ENCODE data around the gene EFNA1. TPM values are rescaled to one million over a fixed set of nuclear protein-coding genes. Genes with fewer than 3 reads are reported as not detected.
A peak's percentile ranks its signal among the peaks of the same experiment; 100 is the strongest.

EFNA1 gene
- polyA plus RNA-seq, 1 donor from 2014 or later: 0.50 TPM

- Histone ChIP-seq H3K9me3 (ENCODE audit: low read length) (no peaks in the 10 kb centered on the region), H2AFZ (ENCODE audit: low read depth, low read length) (no peak overlapping the region), H3K27ac (ENCODE audit: low read length) (peak overlapping the region; percentile 58), H4K20me1 (ENCODE audit: insufficient read depth) (peaks cover 33% of the 10 kb centered on the region), H3K36me3 (ENCODE audit: insufficient read depth, low read length) (no peaks in the 10 kb centered on the region), H3F3A (ENCODE audit: insufficient read depth, low read length, poor library complexity, severe bottlenecking) (peaks cover 7% of the 10 kb centered on the region), H3K27me3 (ENCODE audit: insufficient read depth, low read depth, low read length) (no peaks in the 10 kb centered on the region), H3K4me3 (ENCODE audit: low read length) (peak overlapping the region; percentile 82), H3K79me2 (replicated peaks; ENCODE audit: insufficient read depth, low read length) (peaks cover 22% of the 10 kb centered on the region), H3K9ac (ENCODE audit: low read length) (peak overlapping the region; percentile 57), H3K9me2 (ENCODE audit: insufficient read depth, low read length) (no peaks in the 10 kb centered on the region), H3K4me2 (ENCODE audit: low read length) (peak overlapping the region; percentile 47)
- TF ChIP-seq EZH2 (IDR thresholded peaks at IDR 0.05; ENCODE audit: borderline replicate concordance, insufficient read depth, low read length, poor library complexity, severe bottlenecking) (no peak), RAD21 (conservative IDR thresholded peaks at IDR 0.05) (no peak), REST (IDR thresholded peaks at IDR 0.05; ENCODE audit: borderline replicate concordance) (no peak), SMC3 (conservative IDR thresholded peaks at IDR 0.05; ENCODE audit: poor library complexity) (no peak), POLR2AphosphoS5 (IDR thresholded peaks at IDR 0.05) (no peak), MXI1 (conservative IDR thresholded peaks at IDR 0.05; ENCODE audit: poor library complexity, severe bottlenecking) (no peak), TAF1 (IDR thresholded peaks at IDR 0.05; ENCODE audit: low read depth) (no peak), CTCF (IDR thresholded peaks at IDR 0.05; ENCODE audit: poor library complexity, severe bottlenecking) (no peak), EP300 (conservative IDR thresholded peaks at IDR 0.05; ENCODE audit: poor library complexity, severe bottlenecking) (no peak)
Measured at GRCh38 chr1:155085504-155086127, 42.1 kb upstream of the EFNA1 start.

- Histone ChIP-seq H3K36me3 (ENCODE audit: insufficient read depth, low read length) (no peaks in the 10 kb centered on the region), H4K20me1 (ENCODE audit: insufficient read depth) (peaks cover 31% of the 10 kb centered on the region), H2AFZ (ENCODE audit: low read depth, low read length) (no peak overlapping the region), H3K27me3 (ENCODE audit: insufficient read depth, low read depth, low read length) (no peaks in the 10 kb centered on the region), H3K4me3 (ENCODE audit: low read length) (peak overlapping the region; percentile 82), H3K9ac (ENCODE audit: low read length) (no peak overlapping the region), H3K79me2 (replicated peaks; ENCODE audit: insufficient read depth, low read length) (peaks cover 22% of the 10 kb centered on the region), H3K9me3 (ENCODE audit: low read length) (no peaks in the 10 kb centered on the region), H3F3A (ENCODE audit: insufficient read depth, low read length, poor library complexity, severe bottlenecking) (peaks cover 5% of the 10 kb centered on the region), H3K9me2 (ENCODE audit: insufficient read depth, low read length) (no peaks in the 10 kb centered on the region), H3K27ac (ENCODE audit: low read length) (no peak overlapping the region), H3K4me2 (ENCODE audit: low read length) (no peak overlapping the region)
- TF ChIP-seq EP300 (conservative IDR thresholded peaks at IDR 0.05; ENCODE audit: poor library complexity, severe bottlenecking) (no peak), REST (IDR thresholded peaks at IDR 0.05; ENCODE audit: borderline replicate concordance) (no peak), SMC3 (conservative IDR thresholded peaks at IDR 0.05; ENCODE audit: poor library complexity) (peak; percentile 63), TAF1 (IDR thresholded peaks at IDR 0.05; ENCODE audit: low read depth) (no peak), MXI1 (conservative IDR thresholded peaks at IDR 0.05; ENCODE audit: poor library complexity, severe bottlenecking) (no peak), EZH2 (IDR thresholded peaks at IDR 0.05; ENCODE audit: borderline replicate concordance, insufficient read depth, low read length, poor library complexity, severe bottlenecking) (no peak), CTCF (IDR thresholded peaks at IDR 0.05; ENCODE audit: poor library complexity, severe bottlenecking) (peak; percentile 83), RAD21 (conservative IDR thresholded peaks at IDR 0.05) (peak; percentile 48), POLR2AphosphoS5 (IDR thresholded peaks at IDR 0.05) (no peak)
Measured at GRCh38 chr1:155086128-155086741, 41.4 kb upstream of the EFNA1 start.

Data from neural cell (in vitro differentiated cells).